Vagina (tissue), 2 donors: ENCODE results near the gene GYG2.

ENCODE experiments used
- POLR2A ChIP-seq, 2 donors: fragments of 450-650 bp; IDR thresholded peaks; one replicate each; pipeline ENCODE4 v1.6.1; 2017; ENCODE audit warnings: antibody characterized with exemption in 2 of 2, mild to moderate bottlenecking in 2 of 2, moderate library complexity in 2 of 2
- POLR2AphosphoS5 ChIP-seq, 2 donors: sonication (generic); formaldehyde crosslinking; IDR thresholded peaks; one replicate each; pipeline ENCODE4 v1.9.0; 2017; ENCODE audit warnings: antibody characterized with exemption in 2 of 2, mild to moderate bottlenecking in 2 of 2, low read depth in 1 of 2; ENCODE audit not compliant: insufficient read depth in 1 of 2
- TF ChIP-seq, protein P1 (sequence below), 3 experiments: fragments of 450-650 bp in 2 of 3; fragments of 200-600 bp in 1 of 3; sonication (generic) in 1 of 3; IDR thresholded peaks; one replicate each; pipeline ENCODE4 v1.5.1; 2017 to 2019; ENCODE audit warnings: antibody characterized with exemption in 3 of 3, mild to moderate bottlenecking in 2 of 3, moderate library complexity in 2 of 3

DNA sequence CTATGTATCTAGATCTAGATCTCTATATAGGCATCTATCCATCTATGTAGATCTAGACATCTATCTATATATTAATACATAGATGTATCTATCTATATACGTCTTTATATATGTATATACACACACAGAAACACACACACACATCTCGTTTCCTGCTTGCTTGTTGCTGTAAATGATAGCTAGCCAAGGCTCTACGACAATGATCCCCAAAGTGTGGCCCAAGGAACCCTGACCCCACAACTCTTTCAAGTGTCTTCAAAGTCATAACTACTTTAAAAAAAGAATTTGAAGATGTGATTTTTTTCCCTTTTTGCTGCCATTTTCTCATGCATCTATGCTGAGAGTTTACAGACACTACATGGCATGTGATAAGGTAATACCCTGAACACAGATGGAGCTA lies 28.8 kb downstream of the GYG2 start:
- TF ChIP-seq, protein P1, sequence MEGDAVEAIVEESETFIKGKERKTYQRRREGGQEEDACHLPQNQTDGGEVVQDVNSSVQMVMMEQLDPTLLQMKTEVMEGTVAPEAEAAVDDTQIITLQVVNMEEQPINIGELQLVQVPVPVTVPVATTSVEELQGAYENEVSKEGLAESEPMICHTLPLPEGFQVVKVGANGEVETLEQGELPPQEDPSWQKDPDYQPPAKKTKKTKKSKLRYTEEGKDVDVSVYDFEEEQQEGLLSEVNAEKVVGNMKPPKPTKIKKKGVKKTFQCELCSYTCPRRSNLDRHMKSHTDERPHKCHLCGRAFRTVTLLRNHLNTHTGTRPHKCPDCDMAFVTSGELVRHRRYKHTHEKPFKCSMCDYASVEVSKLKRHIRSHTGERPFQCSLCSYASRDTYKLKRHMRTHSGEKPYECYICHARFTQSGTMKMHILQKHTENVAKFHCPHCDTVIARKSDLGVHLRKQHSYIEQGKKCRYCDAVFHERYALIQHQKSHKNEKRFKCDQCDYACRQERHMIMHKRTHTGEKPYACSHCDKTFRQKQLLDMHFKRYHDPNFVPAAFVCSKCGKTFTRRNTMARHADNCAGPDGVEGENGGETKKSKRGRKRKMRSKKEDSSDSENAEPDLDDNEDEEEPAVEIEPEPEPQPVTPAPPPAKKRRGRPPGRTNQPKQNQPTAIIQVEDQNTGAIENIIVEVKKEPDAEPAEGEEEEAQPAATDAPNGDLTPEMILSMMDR (IDR thresholded peaks at IDR 0.05), result no peak
- TF ChIP-seq POLR2A (IDR thresholded peaks at IDR 0.05) (no peak), POLR2AphosphoS5 (IDR thresholded peaks at IDR 0.05; ENCODE audit: insufficient read depth in 1 of 2, low read depth in 1 of 2) (no peak)
